Measurements from ENCODE around the gene WIPF2. TPM values are rescaled to one million over a fixed set of nuclear protein-coding genes. Genes with fewer than 3 reads are reported as not detected.

Gene WIPF2
- total RNA-seq, 1 donor from 2014 or later = 64.1 TPM

- DNase-seq (ENCODE audit: low spot score) = no peak
Observed at GRCh38 chr17:40326014-40326831, 107.1 kb downstream of the WIPF2 start.

- no peak for DNase-seq (ENCODE audit: low spot score)
Observed at GRCh38 chr17:40326832-40327199, 107.7 kb downstream of the WIPF2 start.

- DNase-seq (ENCODE audit: low spot score) = no peak
Observed at GRCh38 chr17:40327244-40327729, 108.2 kb downstream of the WIPF2 start.

GRCh38 chr17:40327735-40328385 is 108.8 kb downstream of the WIPF2 start:
- DNase-seq (ENCODE audit: low spot score) = no peak

DNA sequence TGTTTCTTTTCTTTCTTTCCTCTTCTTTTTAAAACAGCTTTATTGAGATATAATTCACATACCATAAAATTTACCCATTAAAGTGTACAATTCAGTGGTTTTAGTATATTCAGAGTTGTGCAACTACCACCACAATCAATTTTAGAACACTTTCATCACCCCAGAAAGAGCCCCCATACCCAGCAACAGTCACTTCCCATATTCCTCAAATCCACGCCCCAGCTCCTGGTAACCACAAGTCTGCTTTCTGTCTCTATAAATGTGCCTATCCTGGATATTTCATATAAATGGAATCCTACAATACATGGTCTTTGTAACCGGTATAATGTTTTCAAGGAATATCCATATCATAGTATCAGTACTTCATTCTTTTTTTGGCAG is 109.3 kb downstream of the WIPF2 start:
- DNase-seq (ENCODE audit: low spot score) = no peak

- DNase-seq (ENCODE audit: low spot score) = no peak
Observed at GRCh38 chr17:40329839-40330794, 111.0 kb downstream of the WIPF2 start.

GRCh38 chr17:40330850-40331470 is 111.9 kb downstream of the WIPF2 start:
- no peak for DNase-seq (ENCODE audit: low spot score)

GRCh38 chr17:40331743-40332641 is 112.9 kb downstream of the WIPF2 start:
- DNase-seq (ENCODE audit: low spot score) = peak; percentile 65

Other genes starting within 250 kb of the WIPF2 start
- 69.5 TPM for gene PSMD3, start 238.5 kb upstream of the WIPF2 start, total RNA-seq
- gene CSF3, start 203.9 kb upstream of the WIPF2 start, total RNA-seq = not detected
- gene MED24, start 164.9 kb upstream of the WIPF2 start, total RNA-seq = 74.2 TPM
- 78.7 TPM for gene THRA, start 156.3 kb upstream of the WIPF2 start, total RNA-seq
- gene NR1D1, start 118.7 kb upstream of the WIPF2 start, total RNA-seq = 34.7 TPM
- 90.9 TPM for gene MSL1, start 97.3 kb upstream of the WIPF2 start, total RNA-seq
- gene CASC3, start 78.8 kb upstream of the WIPF2 start, total RNA-seq = 78.5 TPM
- gene RAPGEFL1, start 41.8 kb upstream of the WIPF2 start, total RNA-seq = 77.2 TPM
- gene CDC6, start 68.6 kb downstream of the WIPF2 start, total RNA-seq = 6.8 TPM
- gene RARA, start 89.9 kb downstream of the WIPF2 start, total RNA-seq = 39.4 TPM
- 1.9 TPM for gene GJD3, start 145.4 kb downstream of the WIPF2 start, total RNA-seq
- gene TOP2A, start 198.6 kb downstream of the WIPF2 start, total RNA-seq = 5.2 TPM
- 351 TPM for gene IGFBP4, start 224.1 kb downstream of the WIPF2 start, total RNA-seq